T47D (cell line): ENCODE results near the gene CHRNG.

Experiments
- DNase-seq, 2 experiments: peaks; one replicate each; pipeline versions ENCODE4 v3.0.0 to v3.0.0-alpha.2; 2011 to 2012; ENCODE audit warnings: low read depth in 1 of 2, low spot score in 1 of 2
- JUND ChIP-seq: IDR thresholded peaks from 2 replicates; pipeline ENCODE4 v1.6.1; 2012; ENCODE audit warnings: low read depth
- in situ Hi-C: cut with HindIII; loops from 2 replicates; pipeline ENCODE4 v1.10.0; 2016; ENCODE audit warnings: low sequenced_read_pairs, low pct_unique_long_range_greater_than_20kb

CHRNG gene

GRCh38 chr2:232516551-232516950 lies 22.9 kb upstream of the CHRNG start:
- DNase-seq: no peak
- in situ Hi-C loops: no loop called here

DNA sequence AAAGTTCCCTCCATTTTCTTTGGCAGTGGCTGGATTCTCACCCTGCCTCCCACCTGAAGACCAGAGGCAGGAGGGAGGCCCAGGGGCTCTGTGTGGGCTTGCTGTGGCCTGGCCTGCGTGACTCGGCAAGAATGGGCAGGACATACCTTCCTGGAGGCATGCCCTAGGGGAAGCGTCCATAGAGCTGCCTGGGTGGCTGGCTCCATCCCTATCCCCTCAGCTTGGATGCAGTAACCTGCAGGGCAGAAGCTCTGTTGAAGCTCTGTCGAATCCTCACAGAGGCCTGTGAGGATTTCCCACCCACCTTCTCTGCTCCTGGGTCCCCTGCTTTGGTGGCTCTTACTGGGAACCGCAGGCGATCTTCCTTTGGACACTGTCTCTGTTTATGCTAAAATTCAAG lies 20.6 kb upstream of the CHRNG start:
- no peak for TF ChIP-seq JUND
- in situ Hi-C loops: no loop called here
- no peak for DNase-seq

More at GRCh38 chr2:232516551-232516950, 22.9 kb upstream of the CHRNG start:
- TF ChIP-seq JUND: no peak

- no peak for DNase-seq
- no peak for TF ChIP-seq JUND
- in situ Hi-C loops: no loop called here
Measured at GRCh38 chr2:232519581-232520438, 19.7 kb upstream of the CHRNG start, which contains the start of gene PRSS56. Gene PRSS56, plus strand, starts transcription at chr2:232520388. Its CDS starts 211 bp downstream, at chr2:232520599.

- DNase-seq: no peak
- in situ Hi-C loops: no loop called here
- no peak for TF ChIP-seq JUND
Measured at GRCh38 chr2:232520489-232520888, 19.0 kb upstream of the CHRNG start.

GRCh38 chr2:232521098-232521497 lies 18.4 kb upstream of the CHRNG start:
- in situ Hi-C loops: no loop called here
- DNase-seq: no peak
- TF ChIP-seq JUND: no peak

DNA sequence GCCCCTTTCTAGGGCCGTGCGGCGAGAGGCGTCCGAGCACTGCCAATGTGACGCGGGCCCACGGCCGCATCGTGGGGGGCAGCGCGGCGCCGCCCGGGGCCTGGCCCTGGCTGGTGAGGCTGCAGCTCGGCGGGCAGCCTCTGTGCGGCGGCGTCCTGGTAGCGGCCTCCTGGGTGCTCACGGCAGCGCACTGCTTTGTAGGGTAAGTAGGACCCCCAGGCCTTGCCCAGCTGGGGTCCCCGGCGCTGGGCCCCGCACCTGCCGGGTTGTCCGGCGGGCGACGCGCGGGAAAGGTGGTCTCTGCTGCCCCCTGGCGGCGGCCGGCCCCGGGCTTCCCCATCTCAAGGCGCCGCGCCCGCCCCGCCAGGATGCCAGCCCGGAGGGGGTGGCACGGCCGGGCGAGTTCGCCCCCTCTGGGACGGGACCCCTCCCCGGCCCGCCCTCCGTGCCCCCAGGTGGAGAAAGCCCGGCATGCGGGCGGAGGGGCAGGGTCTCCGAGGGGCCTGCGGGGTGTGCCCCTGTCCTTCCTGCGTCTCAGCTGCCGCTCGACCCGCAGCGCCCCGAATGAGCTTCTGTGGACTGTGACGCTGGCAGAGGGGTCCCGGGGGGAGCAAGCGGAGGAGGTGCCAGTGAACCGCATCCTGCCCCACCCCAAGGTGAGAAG lies 17.4 kb upstream of the CHRNG start:
- peak; percentile 20 to 59 for DNase-seq
- no peak for TF ChIP-seq JUND
- in situ Hi-C loops: no loop called here

DNA sequence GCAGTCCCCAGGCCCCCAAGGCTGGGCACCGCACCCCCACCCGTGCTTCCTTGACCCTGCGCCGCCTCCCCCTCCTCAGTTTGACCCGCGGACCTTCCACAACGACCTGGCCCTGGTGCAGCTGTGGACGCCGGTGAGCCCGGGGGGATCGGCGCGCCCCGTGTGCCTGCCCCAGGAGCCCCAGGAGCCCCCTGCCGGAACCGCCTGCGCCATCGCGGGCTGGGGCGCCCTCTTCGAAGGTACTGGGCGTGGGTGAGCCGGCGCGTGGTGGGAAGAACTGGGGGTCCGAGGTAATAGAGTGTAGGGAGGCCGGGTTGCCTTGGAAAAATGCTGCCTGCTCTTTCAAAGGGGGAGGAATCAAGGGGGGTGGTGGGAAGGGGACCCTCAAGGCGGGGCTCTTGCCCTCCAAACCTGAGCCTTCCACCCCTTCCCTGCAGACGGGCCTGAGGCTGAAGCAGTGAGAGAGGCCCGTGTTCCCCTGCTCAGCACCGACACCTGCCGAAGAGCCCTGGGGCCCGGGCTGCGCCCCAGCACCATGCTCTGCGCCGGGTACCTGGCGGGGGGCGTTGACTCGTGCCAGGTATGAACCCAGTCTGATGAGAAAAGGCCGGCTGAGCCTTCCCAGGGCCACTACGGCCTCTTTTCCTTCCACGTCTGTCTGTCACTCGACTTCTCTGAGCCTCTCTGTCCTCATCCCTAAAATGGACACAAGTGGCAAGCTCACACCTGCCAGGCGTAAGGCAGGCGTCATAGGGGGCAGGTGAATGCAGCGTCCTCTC lies 16.7 kb upstream of the CHRNG start:
- in situ Hi-C loops: no loop called here
- no peak for DNase-seq

DNA sequence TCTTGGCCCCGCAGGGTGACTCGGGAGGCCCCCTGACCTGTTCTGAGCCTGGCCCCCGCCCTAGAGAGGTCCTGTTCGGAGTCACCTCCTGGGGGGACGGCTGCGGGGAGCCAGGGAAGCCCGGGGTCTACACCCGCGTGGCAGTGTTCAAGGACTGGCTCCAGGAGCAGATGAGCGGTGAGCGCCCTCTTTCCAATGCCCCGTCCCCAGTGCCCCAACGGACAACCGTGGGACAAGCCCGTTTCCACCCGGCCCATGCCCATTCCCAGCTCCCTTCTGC lies 16.1 kb upstream of the CHRNG start:
- TF ChIP-seq JUND: no peak
- peak in 1 of 2 experiments; percentile 17 for DNase-seq
- in situ Hi-C loops: no loop called here

More for the DNA sequence above, 16.7 kb upstream of the CHRNG start:
- TF ChIP-seq JUND: no peak

DNA sequence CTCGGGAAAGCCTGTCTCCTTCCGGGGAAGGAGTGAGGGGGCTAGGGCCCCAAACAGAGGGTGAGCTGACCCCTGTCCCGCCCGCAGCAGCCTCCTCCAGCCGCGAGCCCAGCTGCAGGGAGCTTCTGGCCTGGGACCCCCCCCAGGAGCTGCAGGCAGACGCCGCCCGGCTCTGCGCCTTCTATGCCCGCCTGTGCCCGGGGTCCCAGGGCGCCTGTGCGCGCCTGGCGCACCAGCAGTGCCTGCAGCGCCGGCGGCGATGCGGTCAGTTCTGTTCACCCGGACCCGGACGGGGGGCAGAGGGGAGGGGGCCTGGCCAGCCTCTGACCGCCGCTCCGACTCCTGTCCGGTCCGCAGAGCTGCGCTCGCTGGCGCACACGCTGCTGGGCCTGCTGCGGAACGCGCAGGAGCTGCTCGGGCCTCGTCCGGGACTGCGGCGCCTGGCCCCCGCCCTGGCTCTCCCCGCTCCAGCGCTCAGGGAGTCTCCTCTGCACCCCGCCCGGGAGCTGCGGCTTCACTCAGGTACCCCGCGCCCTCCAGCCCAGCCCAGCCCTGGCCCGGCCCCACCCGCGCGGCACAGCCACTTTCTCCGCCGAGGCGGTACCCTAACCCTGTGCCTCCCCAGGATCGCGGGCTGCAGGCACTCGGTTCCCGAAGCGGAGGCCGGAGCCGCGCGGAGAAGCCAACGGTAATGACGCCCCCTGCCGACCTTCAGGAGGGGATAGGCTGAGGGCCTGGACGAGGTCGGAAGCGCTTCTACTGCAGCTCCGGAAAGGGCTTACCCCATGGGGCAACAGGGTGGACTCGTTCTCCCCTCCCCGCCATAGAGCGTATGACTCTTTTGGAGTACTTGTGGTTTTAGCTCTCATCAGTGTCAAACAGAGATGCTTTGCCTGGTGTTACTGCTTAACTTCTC lies 15.6 kb upstream of the CHRNG start:
- in situ Hi-C loops: no loop called here
- no peak for TF ChIP-seq JUND
- peak; percentile 46 to 49 for DNase-seq

GRCh38 chr2:232524771-232525170 lies 14.7 kb upstream of the CHRNG start:
- no peak for DNase-seq
- in situ Hi-C loops: no loop called here
- no peak for TF ChIP-seq JUND

- no peak for DNase-seq
- TF ChIP-seq JUND: no peak
- in situ Hi-C loops: no loop called here
Measured at GRCh38 chr2:232525199-232525598, 14.3 kb upstream of the CHRNG start.
